ENCODE results near the gene LCP2. TPM values are rescaled to one million over a fixed set of nuclear protein-coding genes. Genes with fewer than 3 reads are reported as not detected.

The LCP2 gene
- total and polyA plus RNA-seq, 2 experiments from 2014 or later, result 0.80 TPM; not detected in 1

GRCh38 chr5:170296036-170296934 is 1.3 kb downstream of the LCP2 start:
- no peaks in the 10 kb centered on the region for H3K9me3 ChIP-seq (ENCODE audit: low read depth)
- no peaks in the 10 kb centered on the region for H3K9me2 ChIP-seq (replicated peaks; ENCODE audit: insufficient read depth)
- 90% methylated on average over 13 of the region's 13 CpGs for WGBS (ENCODE audit: low lambda C conversion rate, missing lambda C conversion rate)
- no peaks in the 10 kb centered on the region for H4K20me1 ChIP-seq (ENCODE audit: insufficient read depth, poor library complexity, severe bottlenecking)
- H3K4me3 ChIP-seq, result no peak overlapping the region
- no peak overlapping the region for H2AFZ ChIP-seq
- no peak for TF ChIP-seq EZH2 (IDR thresholded peaks at IDR 0.05; ENCODE audit: borderline replicate concordance)
- TF ChIP-seq EZH2phosphoT487 (IDR thresholded peaks at IDR 0.05; ENCODE audit: low read depth, severe bottlenecking, unreplicated experiment), result no peak
- no peak for TF ChIP-seq CTCF (IDR thresholded peaks at IDR 0.05; ENCODE audit: poor library complexity)
- no peaks in the 10 kb centered on the region for H3K36me3 ChIP-seq (replicated peaks; ENCODE audit: insufficient read depth, low read depth)
- H3K4me1 ChIP-seq (ENCODE audit: insufficient read depth), result no peaks in the 10 kb centered on the region
- H3K79me2 ChIP-seq, result no peaks in the 10 kb centered on the region
- H3K27me3 ChIP-seq, result peaks cover 4% of the 10 kb centered on the region
- DNase-seq (ENCODE audit: low spot score), result no peak
- H3K27ac ChIP-seq, result no peak overlapping the region
- no peak overlapping the region for H3K4me2 ChIP-seq

GRCh38 chr5:170294556-170294955 is 3.0 kb downstream of the LCP2 start:
- no peak overlapping the region for H3K4me3 ChIP-seq
- no peaks in the 10 kb centered on the region for H3K36me3 ChIP-seq (replicated peaks; ENCODE audit: insufficient read depth, low read depth)
- H3K27ac ChIP-seq, result no peak overlapping the region
- H4K20me1 ChIP-seq (ENCODE audit: insufficient read depth, poor library complexity, severe bottlenecking), result no peaks in the 10 kb centered on the region
- no peaks in the 10 kb centered on the region for H3K4me1 ChIP-seq (ENCODE audit: insufficient read depth)
- no peaks in the 10 kb centered on the region for H3K9me2 ChIP-seq (replicated peaks; ENCODE audit: insufficient read depth)
- no peaks in the 10 kb centered on the region for H3K9me3 ChIP-seq (ENCODE audit: low read depth)
- no peak overlapping the region for H3K4me2 ChIP-seq
- no peak overlapping the region for H2AFZ ChIP-seq
- DNase-seq (ENCODE audit: low spot score), result no peak
- no peaks in the 10 kb centered on the region for H3K79me2 ChIP-seq
- H3K27me3 ChIP-seq, result peaks cover 4% of the 10 kb centered on the region
- TF ChIP-seq CTCF (IDR thresholded peaks at IDR 0.05; ENCODE audit: poor library complexity), result no peak
- TF ChIP-seq EZH2phosphoT487 (IDR thresholded peaks at IDR 0.05; ENCODE audit: low read depth, severe bottlenecking, unreplicated experiment), result no peak
- TF ChIP-seq EZH2 (IDR thresholded peaks at IDR 0.05; ENCODE audit: borderline replicate concordance), result no peak

- no peaks in the 10 kb centered on the region for H3K36me3 ChIP-seq (replicated peaks; ENCODE audit: insufficient read depth, low read depth)
- no peak overlapping the region for H2AFZ ChIP-seq
- H3K9me2 ChIP-seq (replicated peaks; ENCODE audit: insufficient read depth), result no peaks in the 10 kb centered on the region
- H3K27ac ChIP-seq, result no peak overlapping the region
- DNase-seq (ENCODE audit: low spot score), result no peak
- no peak overlapping the region for H3K4me3 ChIP-seq
- peaks cover 4% of the 10 kb centered on the region for H3K27me3 ChIP-seq
- no peaks in the 10 kb centered on the region for H3K9me3 ChIP-seq (ENCODE audit: low read depth)
- no peaks in the 10 kb centered on the region for H3K79me2 ChIP-seq
- WGBS (ENCODE audit: low lambda C conversion rate, missing lambda C conversion rate), result 95% methylated on average over 3 of the region's 3 CpGs
- TF ChIP-seq EZH2 (IDR thresholded peaks at IDR 0.05; ENCODE audit: borderline replicate concordance) (no peak), CTCF (IDR thresholded peaks at IDR 0.05; ENCODE audit: poor library complexity) (no peak), EZH2phosphoT487 (IDR thresholded peaks at IDR 0.05; ENCODE audit: low read depth, severe bottlenecking, unreplicated experiment) (no peak)
- H4K20me1 ChIP-seq (ENCODE audit: insufficient read depth, poor library complexity, severe bottlenecking), result no peaks in the 10 kb centered on the region
- no peaks in the 10 kb centered on the region for H3K4me1 ChIP-seq (ENCODE audit: insufficient read depth)
- no peak overlapping the region for H3K4me2 ChIP-seq
Observed at GRCh38 chr5:170294057-170294456, 3.5 kb downstream of the LCP2 start.

All from hepatocyte (in vitro differentiated cells).